ENCODE measurements around the gene PGD.

PGD gene

DNA sequence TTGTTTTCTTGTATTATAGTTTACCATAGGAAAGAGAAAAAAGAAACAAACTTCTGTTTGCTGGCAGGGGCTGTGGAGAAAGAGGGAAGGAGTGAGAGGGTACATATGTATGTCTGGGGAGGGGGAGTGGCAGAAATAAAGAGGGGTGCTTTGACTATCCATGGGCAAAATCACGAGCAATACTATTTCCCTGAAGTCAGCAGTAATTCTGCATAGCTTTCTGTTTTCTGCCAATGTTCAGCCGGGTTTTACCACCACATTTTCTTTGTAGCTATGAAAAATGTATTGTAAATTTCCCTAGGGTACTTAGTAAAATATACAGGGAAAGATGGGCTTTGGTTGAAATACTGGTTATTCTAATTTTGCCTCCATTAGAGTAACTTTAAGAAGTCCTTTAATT is 45.2 kb upstream of the PGD start:
- Histone ChIP-seq H3K27ac (ENCODE audit: extremely low read depth, low read depth, low read length) (no peak overlapping the region), H3K9me3 (ENCODE audit: control insufficient read depth, insufficient read depth, low read depth, low read length) (no peaks in the 10 kb centered on the region), H3K36me3 (ENCODE audit: control insufficient read depth in 2 of 2, insufficient read depth in 1 of 2, low read length in 2 of 2) (peaks cover 8 to 31% of the 10 kb centered on the region in 2 experiments; a peak in 2 of 3 replicates), H3K4me1 (ENCODE audit: control insufficient read depth, insufficient read depth, low read length) (no peaks in the 10 kb centered on the region), H3K4me3 (ENCODE audit: low read depth, low read length) (no peak overlapping the region)
- TF ChIP-seq ZNF292 (tag by site-specific recombination; IDR thresholded peaks at IDR 0.05; ENCODE audit: borderline replicate concordance, low read depth): no peak
- no peak for TF ChIP-seq ZFP69B (tag by site-specific recombination; IDR thresholded peaks at IDR 0.05)
- TF ChIP-seq KLF9 (tag by site-specific recombination; IDR thresholded peaks at IDR 0.05; ENCODE audit: low read depth): no peak
- no peak for TF ChIP-seq ZNF624 (tag by site-specific recombination; IDR thresholded peaks at IDR 0.05)
- TF ChIP-seq ZNF132 (tag by site-specific recombination; IDR thresholded peaks at IDR 0.05; ENCODE audit: borderline replicate concordance): no peak
- ChIA-PET CTCF (no interaction called here), POLR2A (no interaction called here)

GRCh38 chr1:10360045-10360444 is 38.8 kb upstream of the PGD start:
- Histone ChIP-seq H3K27ac (ENCODE audit: extremely low read depth, low read depth, low read length) (no peak overlapping the region), H3K9me3 (ENCODE audit: control insufficient read depth, insufficient read depth, low read depth, low read length) (no peaks in the 10 kb centered on the region), H3K36me3 (ENCODE audit: control insufficient read depth in 2 of 2, insufficient read depth in 1 of 2, low read length in 2 of 2) (peaks cover 18 to 33% of the 10 kb centered on the region in 2 experiments), H3K4me1 (ENCODE audit: control insufficient read depth, insufficient read depth, low read length) (no peaks in the 10 kb centered on the region), H3K4me3 (ENCODE audit: low read depth, low read length) (no peak overlapping the region)
- CTCF ChIA-PET: interaction anchor here (0.6 kb wide), 1 partner anchor 17 kb away, joined by 3 read pairs; no protein-coding TSS in a partner anchor
- TF ChIP-seq ZNF10 (tag by site-specific recombination; IDR thresholded peaks at IDR 0.05): no peak
- TF ChIP-seq TCF7L2 (IDR thresholded peaks at IDR 0.05; ENCODE audit: borderline replicate concordance, low read depth, low read length): no peak
- no peak for TF ChIP-seq GLI4 (tag by site-specific recombination; IDR thresholded peaks at IDR 0.05)
- no peak for TF ChIP-seq GFI1B (tag by site-specific recombination; IDR thresholded peaks at IDR 0.05)
- TF ChIP-seq ZFP37 (tag by site-specific recombination; IDR thresholded peaks at IDR 0.05): no peak
- no peak for TF ChIP-seq OSR2 (tag by site-specific recombination; IDR thresholded peaks at IDR 0.05)
- no peak for TF ChIP-seq ZNF830 (tag by site-specific recombination; IDR thresholded peaks at IDR 0.05; ENCODE audit: low read depth)
- TF ChIP-seq MYNN (tag by site-specific recombination; IDR thresholded peaks at IDR 0.05; ENCODE audit: borderline replicate concordance): no peak
- TF ChIP-seq ZNF214 (tag by site-specific recombination; IDR thresholded peaks at IDR 0.05; ENCODE audit: borderline replicate concordance): no peak
- POLR2A ChIA-PET: interaction anchor here (0.7 kb wide), 1 partner anchor 14 kb away, joined by 4 read pairs; no protein-coding TSS in a partner anchor

- no peaks in the 10 kb centered on the region for H3K9me3 ChIP-seq (ENCODE audit: control insufficient read depth, insufficient read depth, low read depth, low read length)
- peaks cover 23 to 45% of the 10 kb centered on the region in 2 experiments for H3K36me3 ChIP-seq (ENCODE audit: control insufficient read depth in 2 of 2, insufficient read depth in 1 of 2, low read length in 2 of 2)
- no peaks in the 10 kb centered on the region for H3K4me1 ChIP-seq (ENCODE audit: control insufficient read depth, insufficient read depth, low read length)
- no peak for TF ChIP-seq CTCF (tag by site-specific recombination; IDR thresholded peaks at IDR 0.05)
- no peak for TF ChIP-seq OSR2 (tag by site-specific recombination; IDR thresholded peaks at IDR 0.05)
- TF ChIP-seq, protein P1, sequence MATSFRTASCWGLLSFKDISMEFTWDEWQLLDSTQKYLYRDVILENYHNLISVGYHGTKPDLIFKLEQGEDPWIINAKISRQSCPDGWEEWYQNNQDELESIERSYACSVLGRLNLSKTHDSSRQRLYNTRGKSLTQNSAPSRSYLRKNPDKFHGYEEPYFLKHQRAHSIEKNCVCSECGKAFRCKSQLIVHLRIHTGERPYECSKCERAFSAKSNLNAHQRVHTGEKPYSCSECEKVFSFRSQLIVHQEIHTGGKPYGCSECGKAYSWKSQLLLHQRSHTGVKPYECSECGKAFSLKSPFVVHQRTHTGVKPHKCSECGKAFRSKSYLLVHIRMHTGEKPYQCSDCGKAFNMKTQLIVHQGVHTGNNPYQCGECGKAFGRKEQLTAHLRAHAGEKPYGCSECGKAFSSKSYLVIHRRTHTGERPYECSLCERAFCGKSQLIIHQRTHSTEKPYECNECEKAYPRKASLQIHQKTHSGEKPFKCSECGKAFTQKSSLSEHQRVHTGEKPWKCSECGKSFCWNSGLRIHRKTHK (tag by site-specific recombination; IDR thresholded peaks at IDR 0.05): no peak
- TF ChIP-seq KLF10 (tag by site-specific recombination; IDR thresholded peaks at IDR 0.05): no peak
- no peak for TF ChIP-seq MEIS1 (CRISPR knock-in tag; IDR thresholded peaks at IDR 0.05; ENCODE audit: borderline replicate concordance)
- TF ChIP-seq ZNF544 (tag by site-specific recombination; IDR thresholded peaks at IDR 0.05): no peak
- no peak for TF ChIP-seq ZNF248 (tag by site-specific recombination; IDR thresholded peaks at IDR 0.05)
- no peak for TF ChIP-seq SCRT1 (tag by site-specific recombination; IDR thresholded peaks at IDR 0.05; ENCODE audit: borderline replicate concordance)
- TF ChIP-seq, protein P2, sequence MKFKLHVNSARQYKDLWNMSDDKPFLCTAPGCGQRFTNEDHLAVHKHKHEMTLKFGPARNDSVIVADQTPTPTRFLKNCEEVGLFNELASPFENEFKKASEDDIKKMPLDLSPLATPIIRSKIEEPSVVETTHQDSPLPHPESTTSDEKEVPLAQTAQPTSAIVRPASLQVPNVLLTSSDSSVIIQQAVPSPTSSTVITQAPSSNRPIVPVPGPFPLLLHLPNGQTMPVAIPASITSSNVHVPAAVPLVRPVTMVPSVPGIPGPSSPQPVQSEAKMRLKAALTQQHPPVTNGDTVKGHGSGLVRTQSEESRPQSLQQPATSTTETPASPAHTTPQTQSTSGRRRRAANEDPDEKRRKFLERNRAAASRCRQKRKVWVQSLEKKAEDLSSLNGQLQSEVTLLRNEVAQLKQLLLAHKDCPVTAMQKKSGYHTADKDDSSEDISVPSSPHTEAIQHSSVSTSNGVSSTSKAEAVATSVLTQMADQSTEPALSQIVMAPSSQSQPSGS (tag by site-specific recombination; IDR thresholded peaks at IDR 0.05; ENCODE audit: low read depth): no peak
- TF ChIP-seq HOXC10 (CRISPR knock-in tag; IDR thresholded peaks at IDR 0.05): no peak
- TF ChIP-seq ZNF138 (tag by site-specific recombination; IDR thresholded peaks at IDR 0.05; ENCODE audit: borderline replicate concordance): no peak
- POLR2A ChIA-PET: no interaction called here
- H3K4me3 ChIP-seq (ENCODE audit: low read depth, low read length): no peak overlapping the region
- CTCF ChIA-PET: interaction anchor here (0.6 to 1.1 kb wide), 2 partner anchors 328 to 406 kb away, joined by 3 read pairs; no protein-coding TSS in a partner anchor
- no peak overlapping the region for H3K27ac ChIP-seq (ENCODE audit: extremely low read depth, low read depth, low read length)
Measured at GRCh38 chr1:10361515-10361914, 37.3 kb upstream of the PGD start.
